Motor neuron (in vitro differentiated cells): ENCODE measurements around the gene SLK. TPM values are rescaled to one million over a fixed set of nuclear protein-coding genes. Genes with fewer than 3 reads are reported as not detected.

Source experiments
- ATAC-seq, 8 experiments: fragments of 200-7000 bp; cut with Tn5 transposase; replicated peaks in 6 of 8; 2 replicates each; pipeline ENCODE4 v1.8.0; 2021; ENCODE audit warnings: mild to moderate bottlenecking in 8 of 8, moderate library complexity in 8 of 8
- H3K27ac ChIP-seq, 2 donors: fragments of 250-450 bp; sonication (Bioruptor Pico); 2 replicates each; pipeline ENCODE4 v1.9.0; 2021; ENCODE audit warnings: antibody characterized with exemption in 2 of 2, mild to moderate bottlenecking in 2 of 2, moderate library complexity in 1 of 2
- H3K4me1 ChIP-seq, 2 donors: fragments of 250-450 bp; sonication (Bioruptor Pico); replicated peaks in 1 of 2; 2 replicates each; pipeline ENCODE4 v1.6.1; 2021; ENCODE audit warnings: antibody characterized with exemption in 2 of 2, mild to moderate bottlenecking in 2 of 2, moderate library complexity in 1 of 2
- H3K4me3 ChIP-seq, 5 donors: fragments of 250-450 bp; sonication (Bioruptor Pico); 2 replicates each; pipeline ENCODE4 v1.9.0; 2021; ENCODE audit warnings: antibody characterized with exemption in 5 of 5, mild to moderate bottlenecking in 5 of 5, moderate library complexity in 4 of 5
- WGBS, 10 experiments: fragments of 450-650 bp; shearing (Covaris generic); methylation state at CpG; one replicate each; pipeline ENCODE4 v1.0.0; 2022; 5-methylcytosine and 5-hydroxymethylcytosine counted together
- in situ Hi-C, 9 experiments: fragments of 400-800 bp; cut with MboI; loops; one replicate each; pipeline ENCODE4 v1.15.0; 2021; ENCODE audit warnings: low sequenced_read_pairs in 9 of 9, low pct_unique_long_range_greater_than_20kb in 2 of 9; ENCODE audit not compliant: unreplicated experiment in 9 of 9
- total RNA-seq, 8 experiments: library from RNA; unstranded; fragments of 300-600 nt; gene quantifications; 2 replicates each; pipeline versions ENCODE4 v1.2.3 to v1.2.4, GENCODE V29; 2022

SLK gene
- total RNA-seq, 8 experiments from 2014 or later = 15.1 to 82.9 (median 28.8) TPM

DNA sequence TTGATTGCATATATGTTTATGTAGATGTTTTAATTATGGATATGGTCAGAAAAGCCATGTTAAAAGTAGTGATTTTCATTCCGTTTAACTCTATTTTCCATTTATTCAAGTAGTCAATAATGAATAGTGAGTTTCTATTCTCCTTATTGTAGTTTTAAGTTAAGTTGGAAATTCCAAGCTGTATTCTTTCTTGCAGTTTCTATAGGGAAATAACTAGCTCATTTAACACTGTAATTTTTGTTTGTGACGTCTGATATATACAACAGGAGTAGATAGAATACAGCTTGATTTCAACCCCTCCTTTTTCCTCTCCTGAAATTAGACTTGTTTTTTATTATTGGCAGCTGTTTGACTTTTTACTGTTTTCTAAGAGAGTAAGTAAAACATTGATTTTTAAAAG, 47.2 kb downstream of the SLK start:
- no peak overlapping the region for H3K27ac ChIP-seq
- 57 to 100% (median 97%) methylated on average over 1 to 2 of the region's 2 CpGs; no CpG with 5 or more reads in 1 of the 10 experiments for WGBS, 10 experiments
- in situ Hi-C loops = no loop called here
- no peaks in the 10 kb centered on the region for H3K4me1 ChIP-seq
- no peak for ATAC-seq
- H3K4me3 ChIP-seq = no peak overlapping the region

DNA sequence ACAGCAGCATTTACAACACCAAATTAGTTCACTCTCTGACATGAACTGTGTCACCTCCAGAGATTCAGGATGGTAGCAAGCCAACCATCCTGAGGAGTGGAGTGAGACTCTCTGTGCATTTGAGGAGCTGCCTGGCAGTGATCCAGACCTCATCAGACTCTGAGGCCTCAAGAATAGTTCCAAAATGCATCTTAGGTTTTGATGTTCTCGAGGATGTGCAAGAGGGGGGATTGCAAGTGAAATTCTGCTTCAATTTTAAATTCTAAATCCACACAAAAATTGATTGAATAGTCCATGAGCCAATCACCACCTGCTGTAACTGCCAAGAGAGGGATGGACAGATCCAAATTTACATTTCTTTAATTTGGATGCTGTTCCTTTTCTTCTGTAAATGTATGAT, 49.7 kb downstream of the SLK start:
- in situ Hi-C loops = no loop called here
- WGBS, 10 experiments = 0 to 100% (median 47%) methylated on average over 1 of the region's 1 CpG; no CpG with 5 or more reads in 2 of the 10 experiments
- ATAC-seq = peak in 1 of 8 experiments; percentile 55
- H3K4me1 ChIP-seq = no peaks in the 10 kb centered on the region
- no peak overlapping the region for H3K27ac ChIP-seq
- no peak overlapping the region for H3K4me3 ChIP-seq

DNA sequence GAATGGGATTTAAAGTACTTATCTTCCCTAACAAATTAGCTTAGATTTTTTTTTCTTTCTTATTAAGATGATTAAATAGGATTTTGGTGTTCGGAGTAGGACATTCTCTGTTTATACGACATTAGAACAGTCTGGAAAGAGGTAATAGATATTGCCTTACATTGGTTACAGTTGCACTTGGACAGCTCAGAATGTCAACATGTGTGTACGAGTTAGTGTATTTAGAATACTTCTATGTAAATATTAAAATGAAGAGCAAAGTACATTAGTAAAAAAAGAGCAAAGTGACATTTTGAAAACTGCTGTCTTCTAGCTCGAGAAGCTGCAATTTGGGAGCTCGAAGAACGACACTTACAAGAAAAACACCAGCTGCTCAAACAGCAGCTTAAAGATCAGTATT, 51.5 kb downstream of the SLK start:
- WGBS, 10 experiments = 70 to 100% (median 92%) methylated on average over 2 to 6 of the region's 6 CpGs
- no peak overlapping the region for H3K27ac ChIP-seq
- H3K4me1 ChIP-seq = no peaks in the 10 kb centered on the region
- no peak overlapping the region for H3K4me3 ChIP-seq
- in situ Hi-C loops = no loop called here
- ATAC-seq = no peak

DNA sequence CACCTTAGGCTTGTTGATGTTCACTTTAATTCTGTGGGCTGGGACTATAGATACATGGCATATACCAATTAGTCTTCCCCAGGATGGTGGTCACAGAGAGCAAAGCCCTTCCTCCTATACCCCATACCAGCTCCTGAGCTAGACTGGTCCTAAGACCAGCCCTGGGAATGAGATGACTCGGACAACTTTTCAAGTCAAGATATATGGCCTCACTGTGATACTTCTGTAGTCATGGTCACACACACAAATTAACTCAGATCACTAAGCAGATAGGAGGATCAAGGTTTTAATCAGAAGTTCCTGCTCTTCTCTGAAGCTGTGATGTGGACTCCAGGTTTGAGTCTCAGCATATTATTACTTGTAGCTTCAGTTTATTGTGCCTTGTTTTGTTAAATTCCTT, 53.1 kb downstream of the SLK start:
- in situ Hi-C loops = no loop called here
- 83 to 100% (median 100%) methylated on average over 1 of the region's 1 CpG; no CpG with 5 or more reads in 4 of the 10 experiments for WGBS, 10 experiments
- ATAC-seq = no peak

DNA sequence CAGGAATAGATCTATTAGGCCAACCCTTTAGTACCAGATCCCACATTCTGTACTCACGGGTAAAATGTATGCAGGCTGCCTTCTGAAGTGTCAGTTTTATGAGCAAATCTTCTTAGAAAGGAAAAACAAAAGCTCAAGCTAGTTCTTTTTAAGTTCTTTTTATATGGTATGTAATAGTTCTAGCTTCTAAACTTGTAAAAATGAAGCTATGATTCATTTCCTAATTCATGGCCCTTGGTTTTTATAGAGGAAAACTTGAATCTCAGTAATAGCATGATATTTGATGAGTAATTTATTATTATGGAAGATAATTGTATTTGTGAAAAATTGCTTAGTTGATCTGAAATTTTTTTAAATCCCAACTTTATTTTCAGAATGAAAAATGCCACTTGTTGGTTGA, 54.3 kb downstream of the SLK start:
- no peaks in the 10 kb centered on the region for H3K4me1 ChIP-seq
- no peak overlapping the region for H3K27ac ChIP-seq
- 10 to 100% (median 97%) methylated on average over 1 of the region's 1 CpG; no CpG with 5 or more reads in 2 of the 10 experiments for WGBS, 10 experiments
- no peak overlapping the region for H3K4me3 ChIP-seq
- no peak for ATAC-seq
- in situ Hi-C loops = no loop called here

More for the DNA sequence above, 53.1 kb downstream of the SLK start:
- Histone ChIP-seq H3K4me3 (no peak overlapping the region), H3K27ac (no peak overlapping the region), H3K4me1 (no peaks in the 10 kb centered on the region)

DNA sequence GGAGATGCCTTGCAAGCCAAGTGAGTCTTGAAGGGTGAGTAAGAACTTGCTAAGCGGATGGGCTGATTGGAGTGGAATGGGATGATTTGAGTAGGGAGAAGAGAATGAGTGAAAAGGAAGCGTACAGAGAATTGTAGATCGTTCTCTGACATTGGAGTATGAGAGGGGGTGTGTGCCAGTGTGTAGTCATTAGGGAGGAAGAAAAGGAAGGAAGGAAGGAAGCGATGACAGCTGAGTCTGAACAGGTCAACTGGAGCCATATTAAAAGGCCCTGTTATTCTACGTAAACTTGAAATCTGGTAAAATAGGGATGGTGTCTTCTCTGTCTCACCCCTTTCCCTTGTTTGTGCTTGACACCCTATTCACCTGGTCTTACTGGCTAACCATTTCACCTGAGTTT, 55.1 kb downstream of the SLK start:
- in situ Hi-C loops = no loop called here
- Histone ChIP-seq H3K4me1 (no peaks in the 10 kb centered on the region), H3K27ac (no peak overlapping the region), H3K4me3 (no peak overlapping the region)
- whole genome bisulfite sequencing, 10 experiments = 92 to 100% (median 98%) methylated on average over 2 to 5 of the region's 5 CpGs; no CpG with 5 or more reads in 2 of the 10 experiments
- no peak for ATAC-seq

DNA sequence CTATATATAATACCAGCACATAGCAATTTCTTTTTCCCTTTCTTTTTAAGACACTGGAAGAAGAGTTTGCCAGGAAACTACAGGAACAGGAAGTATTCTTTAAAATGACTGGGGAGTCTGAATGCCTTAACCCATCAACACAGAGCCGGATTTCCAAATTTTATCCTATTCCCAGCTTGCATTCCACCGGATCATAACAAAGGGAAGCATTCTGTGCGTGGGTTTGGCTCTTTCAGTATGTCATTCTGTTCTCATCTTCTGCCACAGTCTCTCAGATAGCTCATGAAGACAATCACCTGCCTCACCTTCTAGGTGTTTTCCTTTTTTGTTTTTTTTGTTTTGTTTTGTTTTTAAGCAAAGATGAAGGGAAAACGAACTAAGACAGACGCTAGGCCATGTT, 58.6 kb downstream of the SLK start:
- in situ Hi-C loops = loop anchor here in 2 of 9 experiments (25.0 kb wide), 2 partner anchors 138 to 187 kb away; no protein-coding TSS in a partner anchor
- Histone ChIP-seq H3K27ac (no peak overlapping the region), H3K4me3 (no peak overlapping the region), H3K4me1 (no peaks in the 10 kb centered on the region)
- no peak for ATAC-seq
- 65 to 98% (median 92%) methylated on average over 3 to 5 of the region's 5 CpGs; no CpG with 5 or more reads in 1 of the 10 experiments for WGBS, 10 experiments

DNA sequence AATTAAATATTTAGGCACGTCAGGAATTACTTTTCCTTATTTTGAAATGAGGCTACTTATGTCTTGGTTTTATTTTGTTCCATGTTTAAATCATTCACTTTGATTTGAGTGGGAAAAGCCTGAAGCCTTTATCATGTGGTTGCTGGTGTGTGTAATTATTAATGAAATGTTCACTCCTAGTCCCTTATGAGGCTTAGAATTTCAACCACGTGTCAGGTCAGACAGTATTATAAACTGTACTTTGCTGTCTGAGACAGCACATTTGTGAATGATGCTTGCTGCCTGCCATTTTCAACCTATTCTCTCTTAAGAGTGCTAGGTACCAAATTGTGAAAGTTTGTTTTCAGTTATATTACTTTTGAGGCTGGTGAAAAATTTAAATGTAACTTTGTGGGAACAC, 59.8 kb downstream of the SLK start:
- H3K27ac ChIP-seq = no peak overlapping the region
- WGBS, 10 experiments = 50 to 100% (median 71%) methylated on average over 1 to 2 of the region's 2 CpGs; no CpG with 5 or more reads in 1 of the 10 experiments
- H3K4me1 ChIP-seq = no peaks in the 10 kb centered on the region
- ATAC-seq = peak in 1 of 8 experiments; percentile 45
- in situ Hi-C loops = loop anchor here in 2 of 9 experiments (25.0 kb wide), 2 partner anchors 139 to 186 kb away; no protein-coding TSS in a partner anchor
- H3K4me3 ChIP-seq = no peak overlapping the region

DNA sequence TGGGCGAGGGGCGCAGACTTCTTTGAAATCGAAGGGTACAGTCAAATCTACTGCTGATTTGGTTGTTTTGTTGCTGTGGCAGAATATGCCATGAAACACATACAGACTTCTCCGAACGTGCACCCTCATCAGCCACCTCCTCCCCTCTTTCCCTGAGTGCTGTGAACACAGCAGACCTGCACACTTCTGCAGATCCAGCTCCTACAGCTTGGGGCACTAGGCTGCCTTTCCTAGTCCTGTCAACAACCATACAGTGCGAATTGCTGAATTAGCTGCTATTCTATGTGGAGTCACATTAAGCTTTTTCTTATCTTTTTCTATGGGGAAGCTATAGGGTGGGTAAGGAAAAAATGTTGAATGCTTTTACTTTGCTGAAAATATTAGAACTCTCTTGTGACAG, 61.2 kb downstream of the SLK start:
- peak; percentile 73 to 97 (median 84) for ATAC-seq
- Histone ChIP-seq H3K4me3 (no peak overlapping the region), H3K4me1 (peaks cover 6 to 9% of the 10 kb centered on the region in 2 donors), H3K27ac (no peak overlapping the region)
- WGBS, 10 experiments = 72 to 95% (median 95%) methylated on average over 3 to 4 of the region's 6 CpGs; no CpG with 5 or more reads in 7 of the 10 experiments
- in situ Hi-C loops = loop anchor here in 2 of 9 experiments (25.0 kb wide), 2 partner anchors 141 to 184 kb away; no protein-coding TSS in a partner anchor

DNA sequence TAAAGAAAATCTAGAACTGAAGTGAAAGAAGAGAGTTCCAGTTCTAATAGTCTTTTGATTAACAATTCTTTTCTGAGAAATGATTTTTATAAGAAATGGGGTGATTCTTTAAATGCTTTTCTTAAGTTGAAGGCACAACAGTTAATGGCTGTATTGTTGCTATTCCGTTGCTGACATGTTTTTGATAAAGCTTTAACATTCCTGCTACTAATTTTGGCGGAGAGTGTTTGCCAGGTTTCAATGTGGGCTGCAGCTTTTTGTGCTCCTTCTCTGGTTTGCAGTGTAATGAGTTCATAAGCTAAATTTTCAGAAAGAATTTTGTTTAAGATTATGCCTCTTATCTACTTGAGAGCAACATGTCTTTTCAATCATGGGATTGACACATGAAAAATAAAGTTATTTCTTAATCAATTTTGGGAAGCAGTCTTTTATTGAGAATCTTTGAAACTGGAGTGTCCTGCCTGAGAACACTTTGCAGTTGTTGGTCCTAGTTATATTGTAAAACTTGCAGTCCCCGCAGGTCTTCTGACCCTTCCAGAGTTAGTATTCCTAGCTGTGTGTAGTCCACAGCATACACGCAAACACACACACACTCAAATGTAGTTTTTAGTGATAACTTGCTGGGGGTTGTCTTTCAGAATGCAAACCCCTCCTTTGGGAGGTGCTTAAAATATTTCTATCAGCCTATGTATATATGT, 62.0 kb downstream of the SLK start:
- Histone ChIP-seq H3K4me3 (no peak overlapping the region), H3K4me1 (peaks cover 6 to 9% of the 10 kb centered on the region in 2 donors), H3K27ac (no peak overlapping the region)
- in situ Hi-C loops = loop anchor here in 2 of 9 experiments (25.0 kb wide), 2 partner anchors 142 to 183 kb away; no protein-coding TSS in a partner anchor
- no peak for ATAC-seq
- 39 to 100% (median 93%) methylated on average over 2 to 4 of the region's 4 CpGs for WGBS, 10 experiments

DNA sequence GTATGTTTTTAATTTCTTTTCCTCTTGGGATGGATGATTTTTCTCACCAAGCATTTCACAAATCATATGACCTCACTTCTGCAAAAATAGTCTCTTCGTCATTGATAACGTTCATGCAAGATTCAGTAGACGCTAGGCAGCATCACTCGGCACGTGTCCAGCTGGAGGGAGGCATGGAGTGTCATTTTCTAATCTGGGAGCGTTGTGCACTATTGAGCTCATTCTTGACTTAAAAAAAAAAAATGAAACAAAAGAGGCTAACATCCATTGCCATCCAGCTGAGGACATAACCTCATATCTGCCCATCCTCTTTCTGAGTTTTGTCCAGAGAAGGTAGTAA, 62.6 kb downstream of the SLK start:
- Histone ChIP-seq H3K27ac (no peak overlapping the region), H3K4me1 (peaks cover 6 to 10% of the 10 kb centered on the region in 2 donors), H3K4me3 (no peak overlapping the region)
- 48 to 100% (median 98%) methylated on average over 1 to 6 of the region's 6 CpGs; no CpG with 5 or more reads in 3 of the 10 experiments for whole genome bisulfite sequencing, 10 experiments
- in situ Hi-C loops = loop anchor here in 2 of 9 experiments (25.0 kb wide), 2 partner anchors 142 to 183 kb away; no protein-coding TSS in a partner anchor
- peak in 7 of 8 experiments; percentile 19 to 81 (median 45) for ATAC-seq

DNA sequence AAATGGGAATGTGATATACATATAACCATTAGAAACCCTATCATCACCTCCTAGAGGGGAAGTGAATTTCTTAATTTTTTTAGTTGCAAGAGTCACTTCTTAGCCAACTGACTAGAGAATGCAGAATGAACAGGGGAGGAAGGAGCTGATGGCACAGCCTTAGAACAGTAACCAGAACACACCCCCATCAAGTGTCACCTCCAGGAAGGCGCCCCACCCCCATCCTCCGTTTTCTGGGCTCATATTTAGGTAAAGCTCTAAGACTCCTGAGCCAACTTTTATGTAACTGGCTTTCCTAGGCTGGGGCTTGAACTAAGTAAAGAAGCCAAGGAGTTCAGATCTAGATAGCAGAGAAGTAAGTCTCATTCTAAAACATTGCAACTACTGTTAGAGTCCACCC, 64.7 kb downstream of the SLK start:
- no peak for ATAC-seq
- in situ Hi-C loops = loop anchor here in 2 of 9 experiments (25.0 kb wide), 2 partner anchors 144 to 181 kb away; no protein-coding TSS in a partner anchor
- H3K4me1 ChIP-seq = peaks cover 6 to 12% of the 10 kb centered on the region in 2 donors
- H3K27ac ChIP-seq = no peak overlapping the region
- H3K4me3 ChIP-seq = no peak overlapping the region
- WGBS, 10 experiments = 83 to 100% (median 100%) methylated on average over 1 of the region's 2 CpGs; no CpG with 5 or more reads in 7 of the 10 experiments

DNA sequence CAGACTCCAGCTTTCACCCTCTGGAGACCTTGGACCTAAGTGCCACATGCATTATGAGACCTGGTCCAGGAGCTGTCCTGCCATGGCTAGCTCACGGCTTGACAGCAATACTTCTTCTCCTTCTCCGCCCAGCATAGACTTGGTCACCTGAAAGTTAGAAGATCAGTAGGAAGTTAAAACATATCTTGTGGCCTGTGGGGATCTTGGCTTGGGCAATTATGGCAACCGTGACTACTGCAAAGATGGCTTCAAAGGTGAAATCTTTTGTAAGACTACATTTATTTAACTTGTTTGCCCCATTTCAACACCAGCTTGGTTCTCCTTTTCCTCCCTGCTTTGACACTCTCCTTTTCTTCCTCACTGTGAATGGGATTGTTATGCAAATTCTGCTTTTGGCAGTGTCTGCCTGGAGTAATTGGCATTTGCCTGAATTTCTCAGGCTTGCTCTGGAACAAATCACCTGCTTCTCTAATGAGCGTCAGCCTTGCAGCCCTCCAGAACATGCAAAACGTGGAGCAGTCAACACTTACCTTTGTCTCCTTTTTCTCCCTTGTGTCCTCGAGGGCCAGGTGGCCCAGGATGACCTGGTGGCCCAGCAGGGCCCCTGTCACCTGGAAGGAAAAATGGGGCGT, 65.3 kb downstream of the SLK start:
- no peak overlapping the region for H3K4me3 ChIP-seq
- peaks cover 6 to 12% of the 10 kb centered on the region in 2 donors for H3K4me1 ChIP-seq
- peak in 2 of 8 experiments; percentile 22 to 23 for ATAC-seq
- H3K27ac ChIP-seq = no peak overlapping the region
- 32 to 100% (median 43%) methylated on average over 1 to 7 of the region's 7 CpGs; no CpG with 5 or more reads in 2 of the 10 experiments for WGBS, 10 experiments
- in situ Hi-C loops = loop anchor here in 2 of 9 experiments (25.0 kb wide), 2 partner anchors 145 to 180 kb away; no protein-coding TSS in a partner anchor
